MCF 10A (cell line): Measurements from ENCODE around the gene ARMH3. TPM values are rescaled to one million over a fixed set of nuclear protein-coding genes. Genes with fewer than 3 reads are reported as not detected.
A peak's percentile ranks its signal among the peaks of the same experiment; 100 is the strongest.
"Not testable (repeated sequence)": the region's sequence is repeated elsewhere in the genome, so short reads cannot be mapped to it uniquely, and the experiment has no call there.

ENCODE experiments used
- BruUV-seq: library from RNA; stranded (reverse); fragments of 400-500 nt; replicated peaks from 2 replicates; lab custom pipeline; 2021; lab: Mats Ljungman, UMichigan
- CTCF ChIA-PET: fragments of 300-600 bp; sonication (Branson Sonifier 250); formaldehyde crosslinking; extraction: SDS; loops from one replicate; lab custom pipeline; 2021; ENCODE audit warnings: antibody characterized with exemption, inconsistent platforms; lab: Yijun Ruan, JAX
- POLR2A ChIA-PET: fragments of 300-600, 350-650 bp; sonication (Branson Sonifier 250); formaldehyde crosslinking; extraction: SDS; loops from one replicate; lab custom pipeline; 2020; ENCODE audit warnings: antibody characterized with exemption, inconsistent platforms; lab: Yijun Ruan, JAX
- DNase-seq: peaks from one replicate; pipeline ENCODE4 v3.0.0-alpha.2; 2018; ENCODE audit not compliant: unreplicated experiment
- H3K27ac Mint-ChIP-seq: one replicate; pipeline ENCODE4 v1.8.0; 2022; ENCODE audit warnings: mild to moderate bottlenecking, low read depth, mixed read lengths; ENCODE audit not compliant: unreplicated experiment
- H3K27me3 Mint-ChIP-seq: one replicate; pipeline ENCODE4 v1.8.0; 2022; ENCODE audit warnings: mixed read lengths; ENCODE audit not compliant: insufficient read depth, unreplicated experiment
- H3K36me3 Mint-ChIP-seq: one replicate; pipeline ENCODE4 v1.8.0; 2022; ENCODE audit warnings: mild to moderate bottlenecking, moderate library complexity, mixed read lengths; ENCODE audit not compliant: insufficient read depth, unreplicated experiment
- H3K4me1 Mint-ChIP-seq: one replicate; pipeline ENCODE4 v1.8.0; 2022; ENCODE audit warnings: mixed read lengths; ENCODE audit not compliant: insufficient read depth, unreplicated experiment
- H3K4me3 Mint-ChIP-seq: one replicate; pipeline ENCODE4 v1.8.0; 2022; ENCODE audit warnings: mild to moderate bottlenecking, moderate library complexity, mixed read lengths; ENCODE audit not compliant: unreplicated experiment
- H3K9me3 Mint-ChIP-seq: one replicate; pipeline ENCODE4 v1.8.0; 2022; ENCODE audit warnings: mixed read lengths; ENCODE audit not compliant: unreplicated experiment
- CTCF ChIP-seq: fragments of 200-600 bp; IDR thresholded peaks from one replicate; pipeline ENCODE4 v1.8.0; 2022; ENCODE audit warnings: antibody characterized with exemption, mild to moderate bottlenecking; ENCODE audit not compliant: unreplicated experiment
- intact Hi-C: fragments of 100-400 bp; cut with micrococcal nuclease; formaldehyde crosslinking; loops from 2 replicates; pipeline ENCODE4 v1.14.1; 2022
- total RNA-seq: library from RNA; stranded (reverse); gene quantifications from 2 replicates; pipeline ENCODE4 v1.2.3, GENCODE V29; 2022

ARMH3 gene
- total RNA-seq, 1 experiment from 2014 or later = 17.6 TPM

- Mint-ChIP-seq H3K36me3 (peaks cover 51% of the 10 kb centered on the region), H3K4me1 (peaks cover 20% of the 10 kb centered on the region), H3K9me3 (no peaks in the 10 kb centered on the region), H3K27me3 (no peaks in the 10 kb centered on the region), H3K4me3 (no peak overlapping the region), H3K27ac (no peak overlapping the region)
- DNase-seq = no peak
- BruUV-seq = no TSS peak
- ChIA-PET CTCF (interaction anchor here (0.7 to 6.6 kb wide), 12 partner anchors 10 to 472 kb away, joined by 3 to 69 read pairs (median 4); no protein-coding TSS in a partner anchor), POLR2A (interaction anchor here (0.6 to 1.1 kb wide), 2 partner anchors 12 to 190 kb away, joined by 3 read pairs; partner anchors contain the start of gene OGA)
- TF ChIP-seq CTCF = no peak
- intact Hi-C loops = no loop called here
Observed at GRCh38 chr10:102007796-102008195, 48.2 kb downstream of the ARMH3 start.

GRCh38 chr10:102007031-102007430, 48.9 kb downstream of the ARMH3 start:
- intact Hi-C loops, H3K4me3 Mint-ChIP-seq, POLR2A ChIA-PET, H3K27me3 Mint-ChIP-seq, H3K9me3 Mint-ChIP-seq, DNase-seq, H3K27ac Mint-ChIP-seq, BruUV-seq: not testable (repeated sequence)
- Mint-ChIP-seq H3K36me3 (peaks cover 51% of the 10 kb centered on the region), H3K4me1 (peaks cover 20% of the 10 kb centered on the region)
- CTCF ChIA-PET = interaction anchor here (0.6 to 6.6 kb wide), 7 partner anchors 19 to 226 kb away, joined by 3 to 69 read pairs (median 4); no protein-coding TSS in a partner anchor

GRCh38 chr10:102004376-102004775, 51.6 kb downstream of the ARMH3 start:
- no peaks in the 10 kb centered on the region for H3K9me3 Mint-ChIP-seq
- ChIA-PET POLR2A (interaction anchor here (0.8 to 1.5 kb wide), 7 partner anchors 51 to 188 kb away, joined by 3 to 8 read pairs (median 4); partner anchors contain the start of genes ARMH3 and OGA), CTCF (interaction anchor here (0.6 to 1.9 kb wide), 5 partner anchors 22 to 1018 kb away, joined by 3 to 13 read pairs (median 4); no protein-coding TSS in a partner anchor)
- H3K27ac Mint-ChIP-seq = peak overlapping the region; percentile 82
- no TSS peak for BruUV-seq
- peak; percentile 74 for DNase-seq
- H3K27me3 Mint-ChIP-seq = no peaks in the 10 kb centered on the region
- peaks cover 65% of the 10 kb centered on the region for H3K36me3 Mint-ChIP-seq
- H3K4me3 Mint-ChIP-seq = no peak overlapping the region
- no peak for TF ChIP-seq CTCF
- H3K4me1 Mint-ChIP-seq = peaks cover 16% of the 10 kb centered on the region
- intact Hi-C loops = no loop called here

GRCh38 chr10:102003541-102003940, 52.4 kb downstream of the ARMH3 start:
- Mint-ChIP-seq H3K9me3 (no peaks in the 10 kb centered on the region), H3K27ac (peak overlapping the region; percentile 82), H3K4me1 (peaks cover 14% of the 10 kb centered on the region), H3K36me3 (peaks cover 63% of the 10 kb centered on the region), H3K4me3 (no peak overlapping the region), H3K27me3 (no peaks in the 10 kb centered on the region)
- intact Hi-C loops = no loop called here
- POLR2A ChIA-PET = interaction anchor here (0.6 to 1.5 kb wide), 8 partner anchors 52 to 391 kb away, joined by 3 to 8 read pairs (median 4); partner anchors contain the start of genes ARMH3 and OGA
- CTCF ChIA-PET = interaction anchor here (0.5 to 1.9 kb wide), 6 partner anchors 72 to 1471 kb away, joined by 3 to 13 read pairs (median 3); no protein-coding TSS in a partner anchor
- no TSS peak for BruUV-seq
- DNase-seq = peak; percentile 62
- TF ChIP-seq CTCF = no peak
